DND-41 (cell line): ENCODE results near the gene NOXA1.

Source experiments
- ATAC-seq: fragments of 200-7000 bp; cut with Tn5 transposase; 3 replicates; pipeline ENCODE4 v1.9.1; 2021; ENCODE audit warnings: low read depth; ENCODE audit not compliant: insufficient read depth
- DNase-seq: peaks from one replicate; pipeline ENCODE4 v3.0.0-alpha.2; 2020
- H2AFZ ChIP-seq: 2 replicates; pipeline ENCODE4 v1.6.0; 2012; ENCODE audit warnings: low read depth, low read length
- H3K27ac ChIP-seq: 2 replicates; pipeline ENCODE4 v1.5.1; 2012; ENCODE audit warnings: low read length, inconsistent platforms
- H3K27me3 ChIP-seq: fragments of 200-600 bp; sonication (generic); 2 replicates; pipeline ENCODE4 v1.6.0; 2012; ENCODE audit warnings: low read length, mild to moderate bottlenecking, inconsistent platforms; ENCODE audit not compliant: insufficient read depth, poor library complexity
- H3K36me3 ChIP-seq: 2 replicates; pipeline ENCODE4 v1.5.1; 2012; ENCODE audit warnings: low read length, inconsistent platforms; ENCODE audit not compliant: insufficient read depth
- H3K4me1 ChIP-seq: 2 replicates; pipeline ENCODE4 v1.5.1; 2012; ENCODE audit warnings: mild to moderate bottlenecking, low read length; ENCODE audit not compliant: insufficient read depth
- H3K4me2 ChIP-seq: 2 replicates; pipeline ENCODE4 v1.6.0; 2012; ENCODE audit warnings: mild to moderate bottlenecking, moderate library complexity, low read length, inconsistent platforms; ENCODE audit not compliant: insufficient read depth
- H3K4me3 ChIP-seq, 2 experiments: fragments of 200-600 bp in 1 of 2; shearing (Covaris generic) in 1 of 2; 2 replicates each; pipeline ENCODE4 v1.5.1; 2012 to 2016; ENCODE audit warnings: inconsistent platforms in 2 of 2, low read length in 2 of 2, mild to moderate bottlenecking in 2 of 2, low read depth in 1 of 2, moderate library complexity in 1 of 2
- H3K79me2 ChIP-seq: 2 replicates; pipeline ENCODE4 v1.6.0; 2012; ENCODE audit warnings: low read length, inconsistent platforms; ENCODE audit not compliant: insufficient read depth
- H3K9ac ChIP-seq: 2 replicates; pipeline ENCODE4 v1.6.0; 2012; ENCODE audit warnings: low read depth, mild to moderate bottlenecking, inconsistent platforms, low read length, moderate library complexity
- H3K9me3 ChIP-seq: 2 replicates; pipeline ENCODE4 v1.5.1; 2012; ENCODE audit warnings: low read length, moderate library complexity, mild to moderate bottlenecking, inconsistent platforms; ENCODE audit not compliant: insufficient read depth, severe bottlenecking
- H4K20me1 ChIP-seq: 2 replicates; pipeline ENCODE4 v1.6.0; 2012; ENCODE audit warnings: low read length; ENCODE audit not compliant: insufficient read depth
- CTCF ChIP-seq: IDR thresholded peaks from 2 replicates; pipeline ENCODE4 v1.5.1; 2012; ENCODE audit warnings: borderline replicate concordance, low read length, moderate library complexity, mild to moderate bottlenecking; ENCODE audit not compliant: poor library complexity, severe bottlenecking; ENCODE audit errors: extremely low read depth
- EZH2 ChIP-seq: IDR thresholded peaks from 3 replicates; pipeline ENCODE4 v1.6.1; 2012; ENCODE audit warnings: borderline replicate concordance, low read depth, mild to moderate bottlenecking, moderate library complexity, low read length, inconsistent platforms; ENCODE audit not compliant: severe bottlenecking

NOXA1 gene

GRCh38 chr9:137429546-137429890, 6.3 kb downstream of the NOXA1 start:
- Histone ChIP-seq H3K4me2 (no peak overlapping the region), H3K36me3 (no peaks in the 10 kb centered on the region), H3K4me1 (no peaks in the 10 kb centered on the region), H4K20me1 (no peaks in the 10 kb centered on the region), H2AFZ (no peak overlapping the region), H3K9ac (no peak overlapping the region), H3K9me3 (no peaks in the 10 kb centered on the region), H3K79me2 (no peaks in the 10 kb centered on the region), H3K4me3 (no peak overlapping the region), H3K27me3 (no peaks in the 10 kb centered on the region), H3K27ac (no peak overlapping the region)
- TF ChIP-seq CTCF, result no peak
- no peak for TF ChIP-seq EZH2
- DNase-seq (no peak), ATAC-seq (no peak)

- Histone ChIP-seq H3K27me3 (no peaks in the 10 kb centered on the region), H3K9ac (no peak overlapping the region), H3K4me1 (no peaks in the 10 kb centered on the region), H3K4me2 (no peak overlapping the region), H3K4me3 (no peak overlapping the region), H3K27ac (no peak overlapping the region), H4K20me1 (no peaks in the 10 kb centered on the region), H2AFZ (no peak overlapping the region), H3K9me3 (no peaks in the 10 kb centered on the region), H3K36me3 (no peaks in the 10 kb centered on the region), H3K79me2 (no peaks in the 10 kb centered on the region)
- no peak for ATAC-seq
- TF ChIP-seq EZH2, result no peak
- no peak for TF ChIP-seq CTCF
- no peak for DNase-seq
Observed at GRCh38 chr9:137429974-137430722, 7.0 kb downstream of the NOXA1 start.

GRCh38 chr9:137430723-137431415, 7.7 kb downstream of the NOXA1 start:
- no peak for DNase-seq
- Histone ChIP-seq H3K9ac (no peak overlapping the region), H2AFZ (no peak overlapping the region), H4K20me1 (no peaks in the 10 kb centered on the region), H3K4me1 (no peaks in the 10 kb centered on the region), H3K4me2 (no peak overlapping the region), H3K27ac (no peak overlapping the region), H3K9me3 (no peaks in the 10 kb centered on the region), H3K4me3 (no peak overlapping the region), H3K36me3 (no peaks in the 10 kb centered on the region), H3K27me3 (no peaks in the 10 kb centered on the region), H3K79me2 (no peaks in the 10 kb centered on the region)
- no peak for ATAC-seq
- TF ChIP-seq CTCF (no peak), EZH2 (no peak)
